Esophagus muscularis mucosa (tissue), 4 donors: ENCODE results near the gene TNRC6A. TPM values are rescaled to one million over a fixed set of nuclear protein-coding genes. Genes with fewer than 3 reads are reported as not detected.

Experiments used
- DNase-seq: peaks from one replicate; pipeline ENCODE4 v3.0.0-alpha.2; 2017; ENCODE audit errors: extremely low spot score
- H3K27ac ChIP-seq, 4 donors: fragments of 200-600 bp; sonication (generic); replicated peaks in 1 of 4; 1 replicate in 3 of 4; 2 replicates in 1 of 4; pipeline ENCODE4 v1.5.1; 2016 to 2019; ENCODE audit warnings: mild to moderate bottlenecking in 1 of 4
- H3K27me3 ChIP-seq, 4 donors: fragments of 200-600 bp; sonication (generic); one replicate each; pipeline versions ENCODE4 v1.5.1 to v1.6.0; 2016 to 2019
- H3K36me3 ChIP-seq, 4 donors: fragments of 200-600 bp; sonication (generic); one replicate each; pipeline ENCODE4 v1.5.1; 2016 to 2019
- H3K4me1 ChIP-seq, 4 donors: fragments of 200-600 bp; sonication (generic); one replicate each; pipeline ENCODE4 v1.5.1; 2016 to 2019
- H3K4me3 ChIP-seq, 4 donors: fragments of 200-600 bp; sonication (generic); 1 replicate in 2 of 4; 2 replicates in 2 of 4; pipeline ENCODE4 v1.5.1; 2016 to 2019; ENCODE audit warnings: mild to moderate bottlenecking in 4 of 4, moderate library complexity in 1 of 4
- H3K9me3 ChIP-seq, 4 donors: fragments of 200-600 bp; sonication (generic); 1 replicate in 3 of 4; 2 replicates in 1 of 4; pipeline ENCODE4 v1.5.1; 2016 to 2019
- CTCF ChIP-seq, 3 experiments: fragments of 200-600 bp in 2 of 3; fragments of 450-650 bp in 1 of 3; sonication (generic) in 2 of 3; IDR thresholded peaks; one replicate each; pipeline ENCODE4 v1.5.1; 2017 to 2019; ENCODE audit warnings: antibody characterized with exemption in 3 of 3, mild to moderate bottlenecking in 2 of 3, moderate library complexity in 1 of 3
- EP300 ChIP-seq: sonication (generic); formaldehyde crosslinking; IDR thresholded peaks from one replicate; pipeline ENCODE4 v1.6.1; 2017; ENCODE audit warnings: antibody characterized with exemption
- POLR2A ChIP-seq: fragments of 450-650 bp; IDR thresholded peaks from one replicate; pipeline ENCODE4 v1.6.1; 2017; ENCODE audit warnings: antibody characterized with exemption, moderate library complexity, mild to moderate bottlenecking, low read depth
- POLR2AphosphoS5 ChIP-seq, 2 donors: sonication (generic); formaldehyde crosslinking; IDR thresholded peaks; one replicate each; pipeline ENCODE4 v1.6.1; 2017; ENCODE audit warnings: antibody characterized with exemption in 2 of 2
- WGBS: methylation state at CpG from one replicate; pipeline ENCODE4 v1.1.5; 2018; 5-methylcytosine and 5-hydroxymethylcytosine counted together
- intact Hi-C: fragments of 100-400 bp; cut with DNase I; formaldehyde crosslinking; loops from one replicate; pipeline ENCODE4 v1.15.1; 2023
- total RNA-seq, 4 donors: library from RNA; depleted of rRNA; stranded (reverse); fragments of >200 nt; gene quantifications; one replicate each; pipeline versions ENCODE4 v1.1.0 to v1.2.1, GENCODE V29; 2016

The TNRC6A gene
- total RNA-seq, 4 donors from 2014 or later = 44.1 to 50.7 (median 46.4) TPM

- intact Hi-C loops = no loop called here
- Histone ChIP-seq H3K4me3 (no peak overlapping the region), H3K36me3 (peaks cover 0 to 36% (median 11%) of the 10 kb centered on the region in 4 donors), H3K4me1 (peaks cover 44 to 90% (median 70%) of the 10 kb centered on the region in 4 donors), H3K9me3 (no peaks in the 10 kb centered on the region), H3K27ac (no peak overlapping the region), H3K27me3 (no peaks in the 10 kb centered on the region)
- TF ChIP-seq POLR2A (no peak), EP300 (no peak), POLR2AphosphoS5 (IDR thresholded peaks at IDR 0.05) (no peak), CTCF (IDR thresholded peaks at IDR 0.05) (no peak)
- DNase-seq = no peak
- whole genome bisulfite sequencing = 99% methylated on average over 2 of the region's 2 CpGs
Measured at GRCh38 chr16:24759006-24759405, 29.6 kb downstream of the TNRC6A start.

- no peaks in the 10 kb centered on the region for H3K27me3 ChIP-seq
- H3K4me1 ChIP-seq = peaks cover 40 to 83% (median 71%) of the 10 kb centered on the region in 4 donors
- no peak for DNase-seq
- intact Hi-C loops = no loop called here
- no peak for TF ChIP-seq CTCF (IDR thresholded peaks at IDR 0.05)
- TF ChIP-seq POLR2AphosphoS5 (IDR thresholded peaks at IDR 0.05) = no peak
- TF ChIP-seq EP300 = no peak
- TF ChIP-seq POLR2A = no peak
- no peaks in the 10 kb centered on the region for H3K9me3 ChIP-seq
- peaks cover 0 to 37% (median 13%) of the 10 kb centered on the region in 4 donors for H3K36me3 ChIP-seq
- H3K27ac ChIP-seq = peak overlapping the region; percentile 13 to 56 (median 26)
- WGBS = 69% methylated on average over 6 of the region's 6 CpGs
- no peak overlapping the region for H3K4me3 ChIP-seq
Measured at GRCh38 chr16:24761526-24761925, 32.1 kb downstream of the TNRC6A start.

DNA sequence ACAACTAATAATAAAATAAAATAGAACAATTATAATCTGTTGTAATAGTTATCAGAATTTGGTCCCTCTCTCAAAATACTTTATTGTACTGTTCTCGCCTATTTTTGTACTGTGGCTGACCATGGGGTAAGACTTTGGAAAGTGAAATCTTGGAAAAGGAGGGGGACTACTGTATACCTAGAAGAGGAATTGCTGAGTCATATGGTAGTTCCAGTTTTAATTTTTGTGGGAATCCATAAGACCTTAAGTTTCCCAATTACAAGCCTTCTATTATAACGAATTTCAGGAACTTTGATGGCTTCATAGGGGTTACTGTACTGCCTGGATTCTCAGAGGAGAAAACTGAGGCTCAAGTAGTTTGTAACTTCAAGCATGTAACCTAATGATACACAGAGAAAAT, 35.5 kb downstream of the TNRC6A start:
- no peak for DNase-seq
- Histone ChIP-seq H3K36me3 (peaks cover 0 to 26% (median 14%) of the 10 kb centered on the region in 4 donors), H3K9me3 (no peaks in the 10 kb centered on the region), H3K4me1 (peaks cover 27 to 67% (median 65%) of the 10 kb centered on the region in 4 donors), H3K4me3 (no peak overlapping the region), H3K27me3 (no peaks in the 10 kb centered on the region), H3K27ac (peak overlapping the region in 3 of 4 donors; percentile 23 to 57 (median 32))
- intact Hi-C loops = no loop called here
- WGBS = 97% methylated on average over 2 of the region's 2 CpGs
- TF ChIP-seq POLR2AphosphoS5 (IDR thresholded peaks at IDR 0.05) (no peak), POLR2A (no peak), CTCF (IDR thresholded peaks at IDR 0.05) (no peak), EP300 (no peak)

DNA sequence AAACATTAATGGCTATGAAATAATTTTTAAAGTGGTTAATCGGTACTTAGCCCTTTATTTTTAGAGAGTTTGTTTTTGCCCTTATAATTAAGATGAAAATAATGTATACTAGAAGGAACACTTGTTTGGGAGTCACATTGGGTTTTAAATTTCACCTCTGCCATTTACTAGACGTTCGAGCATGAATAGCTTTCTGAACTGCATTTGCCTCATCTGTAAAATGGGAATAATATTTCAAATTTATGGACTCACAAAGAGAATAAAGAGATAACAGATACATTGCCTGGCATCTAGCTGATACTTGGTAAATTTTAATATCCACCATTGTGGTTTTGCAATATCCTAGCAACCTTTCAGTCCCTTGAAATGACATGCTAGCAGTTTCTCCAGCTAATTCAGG, 36.6 kb downstream of the TNRC6A start:
- DNase-seq = no peak
- Histone ChIP-seq H3K4me3 (no peak overlapping the region), H3K9me3 (no peaks in the 10 kb centered on the region), H3K36me3 (peaks cover 0 to 21% (median 9%) of the 10 kb centered on the region in 4 donors), H3K27ac (no peak overlapping the region), H3K4me1 (peaks cover 27 to 64% (median 59%) of the 10 kb centered on the region in 4 donors), H3K27me3 (no peaks in the 10 kb centered on the region)
- intact Hi-C loops = no loop called here
- no peak for TF ChIP-seq POLR2AphosphoS5 (IDR thresholded peaks at IDR 0.05)
- TF ChIP-seq CTCF (IDR thresholded peaks at IDR 0.05) = no peak
- TF ChIP-seq EP300 = no peak
- TF ChIP-seq POLR2A = no peak
- WGBS = 93% methylated on average over 3 of the region's 3 CpGs

- TF ChIP-seq POLR2A (no peak), POLR2AphosphoS5 (IDR thresholded peaks at IDR 0.05) (no peak), CTCF (IDR thresholded peaks at IDR 0.05) (no peak), EP300 (no peak)
- intact Hi-C loops = no loop called here
- Histone ChIP-seq H3K9me3 (no peaks in the 10 kb centered on the region), H3K27me3 (no peaks in the 10 kb centered on the region), H3K4me1 (peaks cover 14 to 55% (median 49%) of the 10 kb centered on the region in 4 donors), H3K36me3 (peaks cover 0 to 17% (median 9%) of the 10 kb centered on the region in 4 donors), H3K4me3 (no peak overlapping the region), H3K27ac (no peak overlapping the region)
- DNase-seq = no peak
- WGBS = 88% methylated on average over 5 of the region's 5 CpGs
Measured at GRCh38 chr16:24769806-24770205, 40.4 kb downstream of the TNRC6A start.
